GM12873 (cell line): ENCODE results near the gene DPP6.
A peak's percentile ranks its signal among the peaks of the same experiment; 100 is the strongest.

Experiments used
- CTCF ChIP-seq: IDR thresholded peaks from 2 replicates; pipeline ENCODE4 v1.5.1; 2012; ENCODE audit warnings: low read depth, mild to moderate bottlenecking, moderate library complexity, low read length, control low read depth; ENCODE audit not compliant: insufficient read depth; ENCODE audit errors: missing control alignments

Gene DPP6

GRCh38 chr7:154576604-154577003 lies 524.4 kb downstream of the DPP6 start:
- TF ChIP-seq CTCF, result no peak

- no peak for TF ChIP-seq CTCF
Observed at GRCh38 chr7:154577141-154577873, 525.1 kb downstream of the DPP6 start.

- no peak for TF ChIP-seq CTCF
Observed at GRCh38 chr7:154578336-154578735, 526.1 kb downstream of the DPP6 start.

- TF ChIP-seq CTCF, result no peak
Observed at GRCh38 chr7:154579711-154580110, 527.5 kb downstream of the DPP6 start.

- no peak for TF ChIP-seq CTCF
Observed at GRCh38 chr7:154581251-154581890, 529.2 kb downstream of the DPP6 start.

GRCh38 chr7:154583454-154583853 lies 531.3 kb downstream of the DPP6 start:
- no peak for TF ChIP-seq CTCF

- peak; percentile 45 for TF ChIP-seq CTCF
Observed at GRCh38 chr7:154584352-154585252, 532.4 kb downstream of the DPP6 start.
